ENCODE measurements around the gene LHPP. TPM values are rescaled to one million over a fixed set of nuclear protein-coding genes. Genes with fewer than 3 reads are reported as not detected.

Gene LHPP
- total RNA-seq, 2 experiments from 2014 or later, result 11.1 to 15.1 TPM

- Mint-ChIP-seq H3K27ac (no peak overlapping the region), H3K27me3 (no peaks in the 10 kb centered on the region), H3K36me3 (ENCODE audit: low read depth) (no peaks in the 10 kb centered on the region), H3K9me3 (no peaks in the 10 kb centered on the region), H3K4me3 (peak overlapping the region; percentile 20), H3K4me1 (ENCODE audit: low read depth) (peaks cover 15% of the 10 kb centered on the region)
- DNase-seq (peak; percentile 40), ATAC-seq (no peak)
- intact Hi-C loops (cut with micrococcal nuclease), result loop anchor here (5.0 kb wide), 3 partner anchors 208 to 383 kb away; partner anchors contain the start of gene FAM53B
- CTCF ChIA-PET, result interaction anchor here (0.6 to 4.5 kb wide), 5 partner anchors 138 to 270 kb away, joined by 3 to 31 read pairs (median 9); partner anchors contain the start of gene FAM53B
- TF ChIP-seq, protein P1, sequence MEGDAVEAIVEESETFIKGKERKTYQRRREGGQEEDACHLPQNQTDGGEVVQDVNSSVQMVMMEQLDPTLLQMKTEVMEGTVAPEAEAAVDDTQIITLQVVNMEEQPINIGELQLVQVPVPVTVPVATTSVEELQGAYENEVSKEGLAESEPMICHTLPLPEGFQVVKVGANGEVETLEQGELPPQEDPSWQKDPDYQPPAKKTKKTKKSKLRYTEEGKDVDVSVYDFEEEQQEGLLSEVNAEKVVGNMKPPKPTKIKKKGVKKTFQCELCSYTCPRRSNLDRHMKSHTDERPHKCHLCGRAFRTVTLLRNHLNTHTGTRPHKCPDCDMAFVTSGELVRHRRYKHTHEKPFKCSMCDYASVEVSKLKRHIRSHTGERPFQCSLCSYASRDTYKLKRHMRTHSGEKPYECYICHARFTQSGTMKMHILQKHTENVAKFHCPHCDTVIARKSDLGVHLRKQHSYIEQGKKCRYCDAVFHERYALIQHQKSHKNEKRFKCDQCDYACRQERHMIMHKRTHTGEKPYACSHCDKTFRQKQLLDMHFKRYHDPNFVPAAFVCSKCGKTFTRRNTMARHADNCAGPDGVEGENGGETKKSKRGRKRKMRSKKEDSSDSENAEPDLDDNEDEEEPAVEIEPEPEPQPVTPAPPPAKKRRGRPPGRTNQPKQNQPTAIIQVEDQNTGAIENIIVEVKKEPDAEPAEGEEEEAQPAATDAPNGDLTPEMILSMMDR (IDR thresholded peaks at IDR 0.05), result peak; percentile 28
- POLR2A ChIA-PET, result interaction anchor here (0.7 to 1.1 kb wide), 2 partner anchors 184 to 229 kb away, joined by 3 read pairs; no protein-coding TSS in a partner anchor
These were observed 72.7 kb downstream of the LHPP start for GRCh38 chr10:124534231-124534798.

- CTCF ChIA-PET, result interaction anchor here (0.6 to 4.5 kb wide), 5 partner anchors 10 to 269 kb away, joined by 3 to 31 read pairs (median 9); partner anchors contain the start of gene FAM53B
- Mint-ChIP-seq H3K4me3 (peak overlapping the region; percentile 20), H3K27me3 (no peaks in the 10 kb centered on the region), H3K9me3 (no peaks in the 10 kb centered on the region), H3K36me3 (ENCODE audit: low read depth) (no peaks in the 10 kb centered on the region), H3K27ac (no peak overlapping the region), H3K4me1 (ENCODE audit: low read depth) (peaks cover 16% of the 10 kb centered on the region)
- DNase-seq (no peak), ATAC-seq (no peak)
- POLR2A ChIA-PET, result interaction anchor here (0.6 to 1.1 kb wide), 4 partner anchors 113 to 228 kb away, joined by 3 read pairs; no protein-coding TSS in a partner anchor
- TF ChIP-seq, protein P1 (IDR thresholded peaks at IDR 0.05), result no peak
- intact Hi-C loops (cut with micrococcal nuclease), result loop anchor here (5.0 kb wide), 3 partner anchors 207 to 382 kb away; partner anchors contain the start of gene FAM53B
These were observed 73.4 kb downstream of the LHPP start for GRCh38 chr10:124534826-124535601.

DNA sequence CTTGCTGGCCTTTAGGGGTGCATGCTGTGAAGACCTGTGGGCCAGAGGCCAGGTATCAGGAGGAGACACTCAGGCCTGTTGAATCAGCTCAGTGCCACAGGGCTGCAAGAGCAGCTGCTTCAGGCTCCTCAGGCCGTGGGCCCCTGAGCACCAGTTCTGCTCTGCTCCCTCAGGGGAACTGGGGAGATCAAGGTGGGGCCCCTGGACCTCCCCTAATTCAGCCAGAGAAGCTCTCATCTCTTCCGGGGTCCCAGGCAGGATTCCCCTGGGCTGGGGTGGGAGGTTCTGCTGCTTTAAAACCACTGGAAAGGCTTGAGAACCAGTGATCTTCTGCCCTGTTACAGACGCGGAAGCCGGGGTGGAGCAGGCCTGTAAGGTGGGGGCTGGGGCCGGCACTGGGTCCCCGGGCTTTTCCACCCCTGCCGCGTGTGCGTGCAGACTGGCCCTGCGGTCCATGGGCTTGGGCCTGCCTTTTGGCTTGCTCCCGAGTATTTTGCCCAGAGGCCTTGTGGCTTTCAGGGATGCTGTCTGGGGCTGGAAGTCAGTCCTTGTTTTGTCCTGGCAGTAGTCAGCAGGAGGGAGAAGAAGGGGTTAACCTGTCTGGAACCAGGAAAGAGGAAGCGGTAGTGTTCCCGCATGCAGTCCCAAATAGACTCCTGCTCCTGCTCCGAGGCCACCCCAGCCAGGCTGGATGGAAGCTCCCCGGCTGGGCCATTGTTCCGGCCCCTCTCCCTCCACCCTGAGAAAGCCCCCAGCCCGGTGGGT lies 74.3 kb downstream of the LHPP start:
- intact Hi-C loops (cut with micrococcal nuclease), result no loop called here
- Mint-ChIP-seq H3K36me3 (ENCODE audit: low read depth) (no peaks in the 10 kb centered on the region), H3K27ac (no peak overlapping the region), H3K4me3 (no peak overlapping the region), H3K4me1 (ENCODE audit: low read depth) (peaks cover 15% of the 10 kb centered on the region), H3K9me3 (no peaks in the 10 kb centered on the region), H3K27me3 (no peaks in the 10 kb centered on the region)
- ChIA-PET POLR2A (interaction anchor here (0.8 kb wide), 1 partner anchor 112 kb away, joined by 3 read pairs; no protein-coding TSS in a partner anchor), CTCF (interaction anchor here (0.6 to 4.5 kb wide), 4 partner anchors 9 to 210 kb away, joined by 3 to 31 read pairs (median 16); partner anchors contain the start of gene FAM53B)
- DNase-seq (no peak), ATAC-seq (no peak)
- TF ChIP-seq, protein P1 (IDR thresholded peaks at IDR 0.05), result no peak

GRCh38 chr10:124536496-124537050 lies 75.0 kb downstream of the LHPP start:
- POLR2A ChIA-PET, result no interaction called here
- no peaks in the 10 kb centered on the region for H3K27me3 Mint-ChIP-seq
- H3K4me3 Mint-ChIP-seq, result no peak overlapping the region
- TF ChIP-seq, protein P1 (IDR thresholded peaks at IDR 0.05), result no peak
- H3K27ac Mint-ChIP-seq, result no peak overlapping the region
- DNase-seq (no peak), ATAC-seq (no peak)
- CTCF ChIA-PET, result interaction anchor here (0.6 to 4.5 kb wide), 3 partner anchors 15 to 209 kb away, joined by 3 to 31 read pairs (median 28); partner anchors contain the start of gene FAM53B
- no peaks in the 10 kb centered on the region for H3K9me3 Mint-ChIP-seq
- no peaks in the 10 kb centered on the region for H3K36me3 Mint-ChIP-seq (ENCODE audit: low read depth)
- intact Hi-C loops (cut with micrococcal nuclease), result no loop called here
- H3K4me1 Mint-ChIP-seq (ENCODE audit: low read depth), result peaks cover 15% of the 10 kb centered on the region

All from activated CD8-positive, alpha-beta T cell treated with anti-CD3 and anti-CD28 coated beads for 36 hours (primary cell).